ENCODE data around the gene KRT78.

- TF ChIP-seq RAD21 (IDR thresholded peaks at IDR 0.05; ENCODE audit: low read depth) (no peak), ZBTB7A (IDR thresholded peaks at IDR 0.05; ENCODE audit: low read depth) (no peak), TAF1 (IDR thresholded peaks at IDR 0.05; ENCODE audit: low read depth) (no peak), TCF12 (IDR thresholded peaks at IDR 0.05; ENCODE audit: low read depth) (no peak), EP300 (IDR thresholded peaks at IDR 0.05; ENCODE audit: borderline replicate concordance) (no peak), CEBPB (IDR thresholded peaks at IDR 0.05) (no peak), CREB1 (IDR thresholded peaks at IDR 0.05; ENCODE audit: low read depth) (no peak), MAX (IDR thresholded peaks at IDR 0.05) (no peak; the same call in 1 of the 2 replicates)
Observed at GRCh38 chr12:52799505-52800211, 49.1 kb downstream of the KRT78 start.
